HG02623 (cell line): ENCODE results near the gene PREX1.
"Not testable (repeated sequence)": the region's sequence is repeated elsewhere in the genome, so short reads cannot be mapped to it uniquely, and the experiment has no call there.

Source experiments
- ATAC-seq: cut with Tn5 transposase; IDR thresholded peaks from one replicate; pipeline ENCODE4 v1.9.1; 2021; ENCODE audit warnings: moderate library complexity; ENCODE audit not compliant: unreplicated experiment

The PREX1 gene

GRCh38 chr20:48812600-48813445 lies 15.0 kb downstream of the PREX1 start:
- no peak for ATAC-seq

GRCh38 chr20:48812114-48812513 lies 15.7 kb downstream of the PREX1 start:
- ATAC-seq = not testable (repeated sequence)

DNA sequence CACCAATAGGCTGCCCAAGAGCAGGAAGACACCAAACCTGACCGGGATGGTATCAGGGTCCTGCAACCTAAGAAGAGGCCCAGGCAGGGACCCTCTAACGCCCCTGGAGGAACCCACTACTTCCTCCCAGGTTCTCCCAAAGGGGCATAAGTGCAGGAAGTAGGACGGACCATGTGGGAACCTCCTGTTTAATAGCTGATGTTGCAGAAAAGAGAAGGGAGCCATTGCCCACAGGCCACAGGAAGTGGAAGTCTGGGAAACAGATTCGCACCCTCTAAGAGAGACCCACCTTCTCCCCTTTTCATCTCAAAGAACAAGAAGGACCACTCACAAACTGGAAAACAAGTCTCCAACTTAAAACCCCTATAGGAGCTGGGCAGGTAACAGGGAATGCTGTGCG lies 18.1 kb downstream of the PREX1 start:
- ATAC-seq = no peak

- no peak for ATAC-seq
These were observed 19.3 kb downstream of the PREX1 start for GRCh38 chr20:48808382-48809034.

DNA sequence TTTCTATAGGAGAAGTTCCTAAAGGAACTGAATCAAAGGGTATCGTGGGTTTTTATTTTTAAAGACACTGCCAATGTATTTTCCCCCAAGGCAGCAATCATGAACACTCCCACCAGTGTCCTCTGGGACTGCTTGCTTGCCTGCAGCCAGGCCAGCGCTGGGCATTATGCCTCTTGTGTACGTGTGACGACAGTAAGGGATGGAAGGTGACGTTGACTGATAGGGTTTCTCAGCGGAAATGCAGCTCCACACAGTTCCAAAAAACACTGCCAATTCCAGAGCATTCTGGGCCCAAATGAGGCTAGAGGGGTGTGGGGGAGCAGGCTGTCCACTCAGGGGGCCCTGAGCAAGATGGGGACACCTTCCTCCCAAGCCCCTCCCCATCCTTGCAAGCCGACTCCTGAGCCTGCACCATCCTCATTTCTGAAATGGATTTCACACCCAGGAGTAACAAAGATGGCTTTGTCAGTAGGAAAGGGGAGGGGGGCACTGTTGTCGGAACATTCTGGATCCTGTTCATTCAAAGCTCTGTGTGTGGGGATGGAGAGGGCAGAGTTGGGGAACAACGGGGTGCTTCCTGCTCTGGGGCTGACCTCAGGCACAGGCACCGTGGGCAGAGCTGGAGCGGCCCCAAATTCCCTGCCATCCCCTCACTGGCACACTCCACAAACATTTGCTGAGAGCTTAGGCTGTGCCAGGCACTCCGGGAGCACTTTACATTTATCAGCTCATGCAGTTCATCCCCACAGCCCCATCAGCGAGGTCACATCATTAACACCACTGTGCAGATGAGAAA lies 20.0 kb downstream of the PREX1 start:
- no peak for ATAC-seq

DNA sequence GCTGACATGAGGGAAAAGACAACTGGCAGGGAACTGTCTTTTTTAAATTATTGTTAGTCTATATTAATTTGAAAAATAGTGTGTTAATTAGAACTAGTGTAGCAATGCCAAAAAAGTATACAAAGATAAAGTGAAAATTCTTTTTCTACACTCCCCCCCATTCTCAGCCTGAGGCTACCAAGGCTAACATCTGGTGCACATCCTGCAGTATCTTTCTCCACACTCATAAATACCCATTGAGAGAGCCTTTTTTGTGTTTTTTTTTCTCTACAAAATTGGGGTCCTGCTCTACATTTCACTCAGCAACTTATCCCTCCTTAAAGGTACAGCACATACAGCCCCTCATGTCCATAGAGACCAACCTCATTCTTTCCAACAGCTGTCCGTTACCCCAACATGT lies 20.7 kb downstream of the PREX1 start:
- no peak for ATAC-seq

DNA sequence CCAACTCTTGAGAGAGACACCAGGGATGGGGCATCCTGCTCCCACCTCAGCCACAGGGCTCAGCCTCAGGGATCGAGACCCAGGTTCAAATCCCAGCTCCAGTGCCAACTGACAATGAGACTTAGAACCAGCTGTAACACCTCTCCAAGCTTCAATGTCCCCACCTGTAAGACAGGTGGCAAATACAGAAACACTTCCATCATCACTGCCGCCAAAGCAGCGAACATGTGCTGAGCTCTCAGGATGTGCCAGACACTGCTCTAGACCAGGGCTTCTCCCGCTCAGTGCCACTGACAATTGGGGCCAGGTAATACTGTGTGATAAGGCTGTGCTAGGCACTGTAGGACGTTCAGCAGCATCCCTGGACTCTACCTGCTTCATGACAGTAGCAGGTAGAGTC lies 22.1 kb downstream of the PREX1 start:
- ATAC-seq = no peak

DNA sequence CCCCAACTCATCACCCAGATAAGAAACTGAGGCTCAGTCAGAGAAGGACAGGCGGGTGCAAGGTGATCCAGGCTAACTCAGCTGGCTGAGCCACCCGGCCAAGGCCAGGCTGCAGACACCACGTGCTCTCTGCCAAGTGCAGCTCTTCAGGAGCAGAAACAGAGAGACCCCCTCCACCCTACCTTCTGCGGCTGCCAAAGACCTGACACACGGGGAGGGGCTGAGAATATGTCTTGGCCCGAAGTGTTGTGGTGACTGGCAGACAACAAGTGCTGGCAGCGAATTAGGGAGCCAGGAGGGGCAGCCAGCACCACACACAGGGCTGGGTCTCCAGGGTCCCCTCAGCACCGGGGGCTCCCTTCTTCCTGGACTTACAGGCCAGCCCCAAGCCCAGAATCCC lies 22.5 kb downstream of the PREX1 start:
- no peak for ATAC-seq

DNA sequence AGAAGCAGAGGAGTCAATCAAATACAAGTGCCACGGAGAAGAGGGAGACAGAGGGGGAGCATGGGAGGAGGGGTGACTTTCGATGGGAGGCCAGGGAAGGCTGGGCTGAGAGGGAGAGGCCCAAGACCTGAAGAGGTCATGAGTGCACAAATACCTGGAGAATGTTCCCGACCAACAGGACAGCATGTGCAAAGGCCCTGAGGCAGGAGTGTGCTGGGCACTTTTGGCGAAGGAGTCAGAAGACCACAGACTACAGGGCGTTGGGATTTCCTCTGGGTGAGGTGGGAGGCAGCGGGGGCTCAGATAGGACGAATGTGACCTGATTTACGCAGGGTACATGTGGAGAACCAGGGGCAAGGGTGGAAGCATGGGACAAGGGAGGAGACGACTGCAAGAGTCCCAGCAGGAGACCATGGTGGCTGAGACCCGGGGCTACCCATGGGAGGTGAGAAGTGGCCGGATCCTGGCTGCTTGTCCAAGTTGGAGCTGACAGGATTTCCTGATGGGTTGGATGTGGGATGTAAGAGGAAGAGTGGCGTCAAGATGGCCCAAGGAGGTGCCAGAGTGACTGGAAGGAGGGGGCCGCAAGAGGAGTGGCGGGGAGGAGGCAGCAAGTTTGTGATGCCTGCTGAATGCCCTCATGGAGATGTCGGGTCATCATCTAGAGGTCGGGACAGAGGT lies 23.4 kb downstream of the PREX1 start:
- ATAC-seq = no peak

GRCh38 chr20:48803176-48804053 lies 24.4 kb downstream of the PREX1 start:
- ATAC-seq = no peak

DNA sequence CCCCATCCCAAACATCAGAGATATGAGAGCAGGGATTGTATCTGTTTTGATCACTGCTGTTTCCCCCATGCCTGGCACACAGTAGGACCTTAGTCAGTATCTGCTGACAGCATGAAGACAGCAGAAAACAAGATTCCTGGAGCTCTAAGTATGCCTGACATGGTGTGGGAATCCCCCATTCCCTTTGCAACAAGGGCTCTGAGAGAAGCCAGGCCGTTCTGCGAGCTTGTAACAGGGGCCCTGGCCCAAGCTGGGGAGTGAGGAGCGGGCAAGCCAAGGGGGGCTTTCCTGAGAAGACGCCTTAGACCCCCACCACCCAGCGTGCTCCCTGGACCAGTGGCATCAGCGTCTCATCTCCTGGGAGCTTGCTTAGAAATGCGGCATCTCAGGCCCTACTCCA lies 25.2 kb downstream of the PREX1 start:
- ATAC-seq = no peak

- no peak for ATAC-seq
These were observed 25.6 kb downstream of the PREX1 start for GRCh38 chr20:48802216-48802615.

DNA sequence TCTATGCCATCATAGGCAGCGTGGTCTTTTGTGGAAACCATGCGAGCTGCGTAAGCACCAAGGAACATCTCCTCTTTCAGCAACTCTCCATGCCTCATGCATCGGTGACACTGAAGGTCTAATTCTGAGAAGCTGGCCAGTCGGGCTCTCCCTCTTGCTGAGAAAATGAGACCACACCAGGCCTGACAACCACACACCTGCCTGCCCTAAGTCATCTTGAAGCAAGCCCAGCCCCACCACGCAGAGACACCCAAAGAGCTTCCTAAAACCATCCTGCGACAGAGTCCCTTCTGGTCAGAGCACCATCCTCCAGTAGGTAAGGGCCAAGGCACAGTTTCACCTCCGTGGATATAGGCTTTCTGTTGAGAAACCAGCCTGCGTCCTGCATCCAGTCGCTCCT lies 26.6 kb downstream of the PREX1 start:
- ATAC-seq = no peak

- ATAC-seq = no peak
These were observed 27.6 kb downstream of the PREX1 start for GRCh38 chr20:48800177-48800576.

DNA sequence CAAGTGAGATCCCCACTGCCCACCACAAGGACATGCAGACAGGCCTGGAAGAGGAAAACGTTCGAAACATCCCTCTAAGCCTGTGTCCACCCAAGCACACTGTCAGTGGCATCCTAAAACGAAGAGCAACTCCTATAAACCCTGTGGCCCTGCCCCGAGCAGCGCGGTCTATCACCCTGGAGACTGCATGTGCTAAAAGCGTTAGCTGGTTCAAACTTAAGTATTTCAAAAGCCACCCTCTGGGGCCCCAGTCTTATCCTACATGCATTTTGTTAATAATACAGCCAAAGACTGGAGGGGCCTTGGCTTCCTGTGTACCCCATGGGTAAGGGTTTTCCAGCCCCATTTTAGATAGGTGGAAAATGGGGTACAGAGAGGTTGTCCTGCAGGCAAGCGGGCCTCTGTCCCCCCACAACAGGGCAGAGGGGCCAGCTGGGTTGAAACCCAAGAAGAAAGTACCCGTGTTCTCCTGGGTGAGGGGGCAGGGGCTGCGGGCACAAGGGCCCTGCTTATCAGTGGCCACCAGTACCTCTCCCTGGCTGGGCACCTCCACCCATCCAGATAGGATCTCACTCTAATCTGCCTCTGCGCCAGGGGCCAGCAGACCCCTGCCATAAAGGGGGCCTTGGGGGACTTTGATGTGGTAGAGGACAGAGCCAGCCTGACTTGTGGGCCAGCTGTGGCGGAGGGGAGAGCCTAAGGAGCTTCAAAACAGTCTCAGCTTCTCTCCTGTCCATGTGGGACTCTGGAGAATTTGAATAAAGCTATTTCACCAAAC lies 28.3 kb downstream of the PREX1 start:
- ATAC-seq = no peak

GRCh38 chr20:48797850-48798747 lies 29.7 kb downstream of the PREX1 start:
- ATAC-seq = no peak

DNA sequence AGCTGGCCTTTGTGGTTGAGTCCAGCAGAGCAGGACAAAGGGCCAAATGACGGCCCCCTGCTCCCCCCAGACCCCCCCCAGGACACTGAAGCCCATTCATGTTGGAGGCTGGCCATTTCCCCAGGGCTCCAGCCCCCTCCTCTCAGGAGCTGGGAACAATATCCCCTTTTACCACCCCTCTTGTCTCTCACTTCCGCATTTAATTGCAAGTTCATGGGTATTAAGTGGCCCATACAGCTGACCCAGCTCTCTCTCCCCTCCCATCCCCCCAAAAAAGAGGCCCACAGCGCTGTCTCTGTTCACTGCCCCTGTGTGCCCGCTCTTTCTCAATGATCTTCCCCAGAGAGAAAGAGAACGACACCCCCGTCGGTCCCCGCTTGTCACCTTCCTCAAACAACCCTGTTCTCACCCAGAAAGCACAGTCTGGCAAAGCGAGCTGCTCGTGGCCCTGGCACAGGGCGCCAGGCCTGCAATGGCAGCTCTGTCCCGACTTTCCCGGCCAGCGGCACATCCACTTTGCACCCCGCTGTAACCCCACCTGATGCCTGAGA lies 30.4 kb downstream of the PREX1 start:
- ATAC-seq = no peak

DNA sequence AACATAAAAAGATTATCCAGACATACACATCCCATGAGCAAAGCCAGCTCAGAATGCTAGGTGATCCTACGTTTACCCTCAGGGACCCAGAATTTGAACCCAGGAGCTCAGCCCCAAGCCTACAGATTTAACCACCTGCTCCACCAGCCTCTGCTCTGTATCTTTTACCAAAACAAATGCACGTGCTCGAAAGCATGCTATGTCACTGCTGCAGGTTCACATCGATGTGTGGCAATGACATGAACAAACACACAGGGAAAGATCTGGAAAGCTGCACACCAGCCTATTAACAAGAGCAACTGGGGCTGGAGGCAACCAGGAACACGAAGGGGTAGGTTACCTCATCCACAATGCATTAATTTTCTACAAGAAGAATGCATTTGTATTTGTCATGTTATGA lies 32.1 kb downstream of the PREX1 start:
- no peak for ATAC-seq
